K562 (cell line): ENCODE results near the gene MANF. TPM values are rescaled to one million over a fixed set of nuclear protein-coding genes. Genes with fewer than 3 reads are reported as not detected.

Experiments used
- NONO ChIP-seq, 2 experiments: fragments of 200-400 bp in 1 of 2; fragments of 450-650 bp in 1 of 2; formaldehyde crosslinking in 1 of 2; IDR thresholded peaks; 2 replicates each; pipeline ENCODE4 v1.6.1; 2017; ENCODE audit warnings: low read depth in 2 of 2, mild to moderate bottlenecking in 2 of 2, moderate library complexity in 2 of 2, low read length in 1 of 2
- NR2C2 ChIP-seq, 2 experiments: fragments of 200-800 bp in 1 of 2; sonication (Bioruptor generic) in 1 of 2; sonication (generic) in 1 of 2; formaldehyde crosslinking in 1 of 2; IDR thresholded peaks; 2 replicates each; pipeline versions ENCODE4 v1.6.1 to v1.8.0; 2016 to 2022; ENCODE audit warnings: mild to moderate bottlenecking in 1 of 2, missing compliant biosample characterization in 1 of 2, missing genetic modification characterization in 1 of 2, missing genetic modification reagents in 1 of 2
- SIN3A ChIP-seq, 2 experiments: fragments of 150-350 bp in 1 of 2; IDR thresholded peaks; 2 replicates each; pipeline ENCODE4 v1.6.1; 2011 to 2016; ENCODE audit warnings: borderline replicate concordance in 2 of 2, low read depth in 2 of 2, low read length in 2 of 2, mild to moderate bottlenecking in 2 of 2, moderate library complexity in 2 of 2; ENCODE audit not compliant: control insufficient read depth in 1 of 2
- ZNF431 ChIP-seq: sonication (generic); formaldehyde crosslinking; IDR thresholded peaks from 2 replicates; pipeline ENCODE4 v1.8.0; 2022; ENCODE audit warnings: mild to moderate bottlenecking, missing genetic modification reagents
- ZNF699 ChIP-seq: fragments of 250-450 bp; sonication (Bioruptor Pico); IDR thresholded peaks from 2 replicates; pipeline ENCODE4 v1.8.0; 2021; ENCODE audit warnings: mild to moderate bottlenecking, moderate library complexity; ENCODE audit not compliant: insufficient replicate concordance
- polyA plus RNA-seq, 8 experiments: library from polyadenylated mRNA; depleted of rRNA in 4 of 8; stranded (reverse) in 5 of 8; unstranded in 3 of 8; fragments of >200 nt; fragmentation: Nextera tagmentation in 2 of 8; fragmentation: Illumina TruSeq in 1 of 8; extraction: Ambion mirVana in 2 of 8; extraction: Trizol in 1 of 8; gene quantifications; 2 replicates each; pipeline versions ENCODE4 v1.2.1 to v1.2.3, GENCODE V29; 2011 to 2014; ENCODE audit warnings: inconsistent platforms in 1 of 8, missing spikeins in 1 of 8
- total RNA-seq, 7 experiments: library from RNA; depleted of rRNA in 6 of 7; stranded (reverse); fragments of >200 nt in 6 of 7; fragmentation: Illumina TruSeq in 2 of 7; extraction: Trizol in 2 of 7; gene quantifications; 2 replicates each; pipeline versions ENCODE4 v1.2.1 to v1.2.3, GENCODE V29; 2011 to 2021; ENCODE audit warnings: low replicate concordance in 1 of 7
- TF ChIP-seq, protein P1 (sequence below): sonication (generic); formaldehyde crosslinking; IDR thresholded peaks from 2 replicates; pipeline ENCODE4 v1.8.0; 2023; ENCODE audit warnings: mild to moderate bottlenecking, missing genetic modification reagents
- TF ChIP-seq, protein P2 (sequence below): fragments of 250-450 bp; sonication (Bioruptor Pico); IDR thresholded peaks from 2 replicates; pipeline ENCODE4 v1.9.0; 2021; ENCODE audit warnings: mild to moderate bottlenecking
- TF ChIP-seq, protein P3 (sequence below): fragments of 250-450 bp; sonication (Bioruptor Pico); IDR thresholded peaks from 2 replicates; pipeline ENCODE4 v1.4.0; 2020; ENCODE audit warnings: mild to moderate bottlenecking

The MANF gene
- total and polyA plus RNA-seq, 9 of the 15 experiments (the other 6 are each of a cell fraction or from before 2014, with no cell fraction given): 6.5 to 52.7 (median 42.3) TPM

DNA sequence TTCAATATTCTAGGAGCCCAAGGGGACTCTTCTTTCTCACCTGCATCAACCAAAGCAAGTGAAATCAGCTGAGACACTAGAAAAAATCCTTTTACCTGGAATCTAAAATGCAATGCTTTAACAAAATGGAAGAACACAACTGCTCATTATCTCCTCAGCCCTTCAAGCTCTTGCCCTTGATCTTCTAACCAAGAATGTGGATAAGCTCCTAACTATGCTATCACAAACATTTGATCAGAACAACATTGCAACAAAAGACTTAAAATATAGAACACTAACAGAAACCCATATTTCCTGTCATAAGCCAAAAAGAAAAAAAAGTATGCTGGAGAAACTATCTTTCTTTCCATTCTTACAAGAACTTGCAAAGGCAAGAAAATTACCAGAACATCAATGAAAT, 18.6 kb downstream of the MANF start (continued):
- TF ChIP-seq ZNF699 (no peak), SIN3A (IDR thresholded peaks at IDR 0.05; ENCODE audit: borderline replicate concordance in 2 of 2, control insufficient read depth in 1 of 2, low read depth in 2 of 2, low read length in 2 of 2) (no peak), NR2C2 (CRISPR knock-in tag; IDR thresholded peaks at IDR 0.05) (no peak), NR2C2 (tag; IDR thresholded peaks at IDR 0.05) (no peak), NONO (IDR thresholded peaks at IDR 0.05; ENCODE audit: low read depth in 2 of 2, low read length in 1 of 2) (no peak), ZNF431 (CRISPR knock-in tag) (no peak)
- TF ChIP-seq, protein P1, sequence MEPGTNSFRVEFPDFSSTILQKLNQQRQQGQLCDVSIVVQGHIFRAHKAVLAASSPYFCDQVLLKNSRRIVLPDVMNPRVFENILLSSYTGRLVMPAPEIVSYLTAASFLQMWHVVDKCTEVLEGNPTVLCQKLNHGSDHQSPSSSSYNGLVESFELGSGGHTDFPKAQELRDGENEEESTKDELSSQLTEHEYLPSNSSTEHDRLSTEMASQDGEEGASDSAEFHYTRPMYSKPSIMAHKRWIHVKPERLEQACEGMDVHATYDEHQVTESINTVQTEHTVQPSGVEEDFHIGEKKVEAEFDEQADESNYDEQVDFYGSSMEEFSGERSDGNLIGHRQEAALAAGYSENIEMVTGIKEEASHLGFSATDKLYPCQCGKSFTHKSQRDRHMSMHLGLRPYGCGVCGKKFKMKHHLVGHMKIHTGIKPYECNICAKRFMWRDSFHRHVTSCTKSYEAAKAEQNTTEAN: no peak
- TF ChIP-seq, protein P2, sequence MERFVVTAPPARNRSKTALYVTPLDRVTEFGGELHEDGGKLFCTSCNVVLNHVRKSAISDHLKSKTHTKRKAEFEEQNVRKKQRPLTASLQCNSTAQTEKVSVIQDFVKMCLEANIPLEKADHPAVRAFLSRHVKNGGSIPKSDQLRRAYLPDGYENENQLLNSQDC (CRISPR knock-in tag): no peak
- TF ChIP-seq, protein P3, sequence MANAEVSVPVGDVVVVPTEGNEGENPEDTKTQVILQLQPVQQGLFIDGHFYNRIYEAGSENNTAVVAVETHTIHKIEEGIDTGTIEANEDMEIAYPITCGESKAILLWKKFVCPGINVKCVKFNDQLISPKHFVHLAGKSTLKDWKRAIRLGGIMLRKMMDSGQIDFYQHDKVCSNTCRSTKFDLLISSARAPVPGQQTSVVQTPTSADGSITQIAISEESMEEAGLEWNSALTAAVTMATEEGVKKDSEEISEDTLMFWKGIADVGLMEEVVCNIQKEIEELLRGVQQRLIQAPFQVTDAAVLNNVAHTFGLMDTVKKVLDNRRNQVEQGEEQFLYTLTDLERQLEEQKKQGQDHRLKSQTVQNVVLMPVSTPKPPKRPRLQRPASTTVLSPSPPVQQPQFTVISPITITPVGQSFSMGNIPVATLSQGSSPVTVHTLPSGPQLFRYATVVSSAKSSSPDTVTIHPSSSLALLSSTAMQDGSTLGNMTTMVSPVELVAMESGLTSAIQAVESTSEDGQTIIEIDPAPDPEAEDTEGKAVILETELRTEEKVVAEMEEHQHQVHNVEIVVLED (CRISPR knock-in tag): no peak
